BJ (cell line): ENCODE results near the gene ATP1B1. TPM values are rescaled to one million over a fixed set of nuclear protein-coding genes. Genes with fewer than 3 reads are reported as not detected.

ENCODE experiments used
- CTCF ChIA-PET: fragments of 350-600 bp; formaldehyde crosslinking; extraction: SDS; loops from one replicate; lab custom pipeline; 2021; ENCODE audit warnings: antibody characterized with exemption, inconsistent platforms; lab: Yijun Ruan, JAX
- POLR2A ChIA-PET: fragments of 300-600 bp; sonication (Branson Sonifier 250); formaldehyde crosslinking; extraction: SDS; loops from one replicate; lab custom pipeline; 2021; ENCODE audit warnings: antibody characterized with exemption; lab: Charles Lee
- DNase-seq: peaks from one replicate; pipeline ENCODE4 v3.0.0-alpha.2; 2011; ENCODE audit warnings: low read depth
- H3K27me3 ChIP-seq: 2 replicates; pipeline ENCODE4 v1.6.0; 2011; ENCODE audit warnings: low read length; ENCODE audit not compliant: control insufficient read depth, insufficient read depth
- H3K36me3 ChIP-seq: 2 replicates; pipeline ENCODE4 v1.5.1; 2011; ENCODE audit warnings: low read length; ENCODE audit not compliant: control insufficient read depth, insufficient read depth
- H3K4me3 ChIP-seq: 2 replicates; pipeline ENCODE4 v1.5.1; 2011; ENCODE audit warnings: low read depth, mild to moderate bottlenecking, control low read depth, low read length
- polyA plus RNA-seq: library from polyadenylated mRNA; depleted of rRNA; stranded (reverse); fragments of >200 nt; gene quantifications from 2 replicates; pipeline ENCODE4 v1.2.3, GENCODE V29; 2011
- TF ChIP-seq, protein P1 (sequence below): IDR thresholded peaks from 2 replicates; pipeline ENCODE4 v1.5.1; 2011; ENCODE audit warnings: low read depth, mild to moderate bottlenecking, control low read depth, inconsistent platforms, low read length, moderate library complexity; ENCODE audit not compliant: insufficient read depth

Gene ATP1B1
- polyA plus RNA-seq, 1 experiment = 10.5 TPM

- Histone ChIP-seq H3K27me3 (peaks cover 4% of the 10 kb centered on the region), H3K4me3 (no peak overlapping the region), H3K36me3 (no peaks in the 10 kb centered on the region)
- POLR2A ChIA-PET = no interaction called here
- CTCF ChIA-PET = interaction anchor here (1.0 kb wide), 1 partner anchor 499 kb away, joined by 5 read pairs; no protein-coding TSS in a partner anchor
- TF ChIP-seq, protein P1, sequence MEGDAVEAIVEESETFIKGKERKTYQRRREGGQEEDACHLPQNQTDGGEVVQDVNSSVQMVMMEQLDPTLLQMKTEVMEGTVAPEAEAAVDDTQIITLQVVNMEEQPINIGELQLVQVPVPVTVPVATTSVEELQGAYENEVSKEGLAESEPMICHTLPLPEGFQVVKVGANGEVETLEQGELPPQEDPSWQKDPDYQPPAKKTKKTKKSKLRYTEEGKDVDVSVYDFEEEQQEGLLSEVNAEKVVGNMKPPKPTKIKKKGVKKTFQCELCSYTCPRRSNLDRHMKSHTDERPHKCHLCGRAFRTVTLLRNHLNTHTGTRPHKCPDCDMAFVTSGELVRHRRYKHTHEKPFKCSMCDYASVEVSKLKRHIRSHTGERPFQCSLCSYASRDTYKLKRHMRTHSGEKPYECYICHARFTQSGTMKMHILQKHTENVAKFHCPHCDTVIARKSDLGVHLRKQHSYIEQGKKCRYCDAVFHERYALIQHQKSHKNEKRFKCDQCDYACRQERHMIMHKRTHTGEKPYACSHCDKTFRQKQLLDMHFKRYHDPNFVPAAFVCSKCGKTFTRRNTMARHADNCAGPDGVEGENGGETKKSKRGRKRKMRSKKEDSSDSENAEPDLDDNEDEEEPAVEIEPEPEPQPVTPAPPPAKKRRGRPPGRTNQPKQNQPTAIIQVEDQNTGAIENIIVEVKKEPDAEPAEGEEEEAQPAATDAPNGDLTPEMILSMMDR = no peak
- no peak for DNase-seq
These were observed 3.9 kb upstream of the ATP1B1 start for GRCh38 chr1:169102567-169102966.

DNA sequence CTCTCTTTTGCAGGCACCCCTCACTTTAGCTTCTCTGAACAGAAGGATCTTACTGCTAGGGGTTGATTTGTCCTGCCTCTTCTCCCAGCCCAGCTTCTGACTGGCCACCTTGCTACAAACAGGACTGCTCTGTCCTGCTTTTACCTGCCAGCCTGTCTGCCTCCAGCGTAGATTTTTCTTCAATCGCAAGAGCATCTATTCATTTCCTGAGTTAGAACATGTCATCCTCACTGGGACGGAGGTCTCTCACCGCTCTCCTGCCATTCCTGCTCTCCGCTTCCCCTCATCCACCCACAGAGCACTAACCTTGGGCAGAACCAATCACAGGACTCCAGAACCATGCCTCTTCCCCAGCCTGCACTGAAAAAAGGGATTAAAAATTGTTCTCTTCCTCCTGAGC, 3.5 kb upstream of the ATP1B1 start:
- TF ChIP-seq, protein P1 = no peak
- Histone ChIP-seq H3K36me3 (no peaks in the 10 kb centered on the region), H3K4me3 (no peak overlapping the region), H3K27me3 (peaks cover 4% of the 10 kb centered on the region)
- ChIA-PET CTCF (interaction anchor here (1.0 kb wide), 1 partner anchor 499 kb away, joined by 5 read pairs; no protein-coding TSS in a partner anchor), POLR2A (no interaction called here)
- no peak for DNase-seq

GRCh38 chr1:169103480-169103893, 3.0 kb upstream of the ATP1B1 start:
- Histone ChIP-seq H3K27me3 (peaks cover 4% of the 10 kb centered on the region), H3K4me3 (no peak overlapping the region), H3K36me3 (no peaks in the 10 kb centered on the region)
- TF ChIP-seq, protein P1 = no peak
- DNase-seq = no peak
- POLR2A ChIA-PET = no interaction called here
- CTCF ChIA-PET = interaction anchor here (1.1 kb wide), 1 partner anchor 8 kb away, joined by 3 read pairs; no protein-coding TSS in a partner anchor

DNA sequence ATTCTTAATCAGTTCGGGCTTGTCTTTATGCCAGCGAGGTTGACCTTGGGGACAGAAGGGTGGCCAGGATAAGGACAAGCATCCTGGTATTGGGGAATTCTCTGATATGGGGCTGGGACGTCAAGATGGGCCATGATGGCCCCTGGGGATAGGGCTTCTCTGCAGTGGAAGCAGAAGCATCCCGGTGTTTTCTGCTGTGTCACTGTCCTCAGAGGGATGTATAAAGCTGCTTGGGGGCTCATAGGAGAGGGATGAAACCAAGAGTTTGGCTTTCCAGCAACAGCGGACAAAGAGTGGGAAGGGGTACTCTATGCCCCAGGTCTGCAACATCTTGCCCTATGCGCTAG, 1.4 kb upstream of the ATP1B1 start:
- POLR2A ChIA-PET = no interaction called here
- TF ChIP-seq, protein P1 = no peak
- Histone ChIP-seq H3K4me3 (no peak overlapping the region), H3K36me3 (no peaks in the 10 kb centered on the region), H3K27me3 (peaks cover 4% of the 10 kb centered on the region)
- CTCF ChIA-PET = no interaction called here
- DNase-seq = no peak

DNA sequence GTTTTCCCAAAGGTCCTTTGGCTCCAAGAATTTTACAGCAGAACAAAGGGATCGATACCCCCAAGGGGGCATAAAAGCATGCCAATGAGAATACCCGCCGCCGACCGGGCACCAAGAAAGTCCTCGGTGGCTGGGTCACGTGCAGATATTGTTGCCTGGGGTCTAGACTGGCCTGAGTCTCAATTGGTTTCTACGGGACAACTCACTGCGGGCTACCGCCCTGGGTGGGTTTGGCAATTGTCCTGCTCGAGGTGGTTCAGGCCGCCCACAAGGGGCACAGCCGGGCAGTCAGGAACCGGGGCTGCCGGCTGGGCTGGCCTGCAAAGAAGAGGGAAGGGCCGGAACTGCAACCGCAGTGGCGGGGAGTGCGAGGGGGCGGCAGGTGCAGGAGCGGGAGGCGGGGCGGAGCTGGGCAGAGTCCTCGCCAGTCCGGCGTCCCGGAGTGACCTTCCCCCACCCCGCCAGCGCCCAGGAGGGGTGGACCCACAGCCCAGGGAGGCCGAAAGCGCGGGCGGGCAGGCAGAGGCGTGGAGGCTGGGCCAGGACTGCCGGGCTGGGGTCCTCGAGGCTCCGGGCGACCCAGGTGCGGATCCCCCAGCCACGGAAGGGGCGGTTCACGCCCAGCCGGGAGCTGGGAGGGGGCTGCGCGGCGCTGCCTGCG, 926 bp upstream of the ATP1B1 start:
- Histone ChIP-seq H3K27me3 (peaks cover 4% of the 10 kb centered on the region), H3K4me3 (peak overlapping the region; percentile 75), H3K36me3 (no peaks in the 10 kb centered on the region)
- CTCF ChIA-PET = interaction anchor here (1.3 kb wide), 1 partner anchor 11 kb away, joined by 3 read pairs; no protein-coding TSS in a partner anchor
- POLR2A ChIA-PET = no interaction called here
- DNase-seq = no peak
- TF ChIP-seq, protein P1 = no peak
